DOHH2 (cell line): Measurements from ENCODE around the gene SCNN1B.

Source experiments
- EZH2phosphoT487 ChIP-seq: fragments of 200-600 bp; sonication (generic); IDR thresholded peaks from 2 replicates; pipeline ENCODE4 v1.6.1; 2017; ENCODE audit warnings: borderline replicate concordance, mild to moderate bottlenecking, antibody characterized with exemption, low read length, moderate library complexity, mixed read lengths
- TF ChIP-seq, protein P1 (sequence below): fragments of 200-600 bp; sonication (generic); IDR thresholded peaks from one replicate; pipeline ENCODE4 v1.5.1; 2014; ENCODE audit warnings: antibody characterized with exemption, mild to moderate bottlenecking, low read depth, low read length; ENCODE audit not compliant: poor library complexity, severe bottlenecking

DNA sequence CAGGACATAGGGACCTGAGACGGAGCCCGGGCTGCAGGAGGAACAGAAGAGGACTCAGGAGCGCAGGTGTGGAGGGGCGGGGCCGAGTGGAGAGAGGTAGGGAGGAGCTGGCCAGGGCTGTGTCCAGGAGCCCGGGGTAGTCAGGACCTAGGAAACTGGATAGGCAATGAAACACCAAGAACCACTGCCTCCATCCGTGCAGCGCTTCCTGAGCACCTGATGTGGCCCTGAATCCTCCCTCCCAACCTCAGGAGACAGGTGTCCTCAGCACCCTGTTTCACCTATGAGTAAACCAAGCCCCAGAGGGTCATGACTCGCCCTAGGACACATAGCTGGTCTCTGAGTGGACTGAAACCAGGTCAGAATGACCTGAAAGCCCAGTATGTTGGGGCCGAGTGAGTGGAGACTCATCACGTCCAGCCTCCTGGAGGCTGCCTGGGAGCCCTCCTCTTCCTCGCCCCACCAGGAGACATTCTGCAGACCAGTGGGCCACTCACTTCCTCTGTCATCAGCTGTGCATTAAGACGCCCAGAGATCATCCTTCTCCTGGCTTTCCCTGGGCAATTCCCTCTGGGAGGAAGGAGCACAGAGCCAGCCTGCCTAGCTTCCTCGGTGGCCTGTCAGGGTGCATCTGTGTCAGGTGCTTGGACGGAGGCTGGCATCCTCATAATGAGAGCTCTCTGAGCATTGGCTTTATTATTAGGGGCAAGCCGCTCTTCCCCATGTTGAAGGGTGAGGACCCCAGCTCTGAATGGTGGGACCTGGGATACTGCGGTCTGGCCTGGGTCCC is 72.8 kb downstream of the SCNN1B start:
- TF ChIP-seq, protein P1, sequence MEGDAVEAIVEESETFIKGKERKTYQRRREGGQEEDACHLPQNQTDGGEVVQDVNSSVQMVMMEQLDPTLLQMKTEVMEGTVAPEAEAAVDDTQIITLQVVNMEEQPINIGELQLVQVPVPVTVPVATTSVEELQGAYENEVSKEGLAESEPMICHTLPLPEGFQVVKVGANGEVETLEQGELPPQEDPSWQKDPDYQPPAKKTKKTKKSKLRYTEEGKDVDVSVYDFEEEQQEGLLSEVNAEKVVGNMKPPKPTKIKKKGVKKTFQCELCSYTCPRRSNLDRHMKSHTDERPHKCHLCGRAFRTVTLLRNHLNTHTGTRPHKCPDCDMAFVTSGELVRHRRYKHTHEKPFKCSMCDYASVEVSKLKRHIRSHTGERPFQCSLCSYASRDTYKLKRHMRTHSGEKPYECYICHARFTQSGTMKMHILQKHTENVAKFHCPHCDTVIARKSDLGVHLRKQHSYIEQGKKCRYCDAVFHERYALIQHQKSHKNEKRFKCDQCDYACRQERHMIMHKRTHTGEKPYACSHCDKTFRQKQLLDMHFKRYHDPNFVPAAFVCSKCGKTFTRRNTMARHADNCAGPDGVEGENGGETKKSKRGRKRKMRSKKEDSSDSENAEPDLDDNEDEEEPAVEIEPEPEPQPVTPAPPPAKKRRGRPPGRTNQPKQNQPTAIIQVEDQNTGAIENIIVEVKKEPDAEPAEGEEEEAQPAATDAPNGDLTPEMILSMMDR = no peak
- TF ChIP-seq EZH2phosphoT487 = no peak
